Transverse colon (tissue), 4 donors: ENCODE results near the gene SEL1L3. TPM values are rescaled to one million over a fixed set of nuclear protein-coding genes. Genes with fewer than 3 reads are reported as not detected.

ENCODE experiments used
- DNase-seq: peaks from one replicate; pipeline ENCODE4 v3.0.0-alpha.2; 2019
- H3K27ac ChIP-seq, 4 donors: fragments of 200-600 bp; sonication (generic); 2 replicates each; pipeline ENCODE4 v1.5.1; 2016 to 2018; ENCODE audit warnings: inconsistent platforms in 4 of 4
- H3K27me3 ChIP-seq: fragments of 200-600 bp; sonication (generic); 2 replicates; pipeline ENCODE4 v1.5.1; 2017; ENCODE audit warnings: inconsistent platforms
- H3K36me3 ChIP-seq, 4 donors: fragments of 200-600 bp; sonication (generic); 2 replicates each; pipeline ENCODE4 v1.5.1; 2017 to 2019; ENCODE audit warnings: inconsistent platforms in 4 of 4
- H3K4me1 ChIP-seq, 4 donors: fragments of 200-600 bp; sonication (generic); 2 replicates each; pipeline ENCODE4 v1.5.1; 2017 to 2020; ENCODE audit warnings: inconsistent platforms in 4 of 4
- H3K4me3 ChIP-seq, 4 donors: fragments of 200-600 bp; sonication (generic); 1 replicate in 1 of 4; 2 replicates in 3 of 4; pipeline versions ENCODE4 v1.5.1 to v1.6.1; 2017 to 2019; ENCODE audit warnings: inconsistent platforms in 4 of 4
- H3K9me3 ChIP-seq, 2 donors: fragments of 200-600 bp; sonication (generic); 2 replicates each; pipeline ENCODE4 v1.5.1; 2017 to 2019; ENCODE audit warnings: inconsistent platforms in 2 of 2
- CTCF ChIP-seq, 5 experiments: fragments of 200-600 bp in 3 of 5; fragments of 450-650 bp in 2 of 5; sonication (generic) in 3 of 5; IDR thresholded peaks; 1 replicate in 2 of 5; 2 replicates in 3 of 5; pipeline ENCODE4 v1.5.1; 2016 to 2017; ENCODE audit warnings: antibody characterized with exemption in 5 of 5, inconsistent platforms in 3 of 5, mild to moderate bottlenecking in 2 of 5, moderate library complexity in 1 of 5
- EP300 ChIP-seq: sonication (generic); formaldehyde crosslinking; IDR thresholded peaks from one replicate; pipeline ENCODE4 v1.6.1; 2017; ENCODE audit warnings: antibody characterized with exemption, low read depth
- POLR2A ChIP-seq: fragments of 450-650 bp; IDR thresholded peaks from one replicate; pipeline ENCODE4 v1.6.1; 2016; ENCODE audit warnings: antibody characterized with exemption, mild to moderate bottlenecking, moderate library complexity
- POLR2AphosphoS5 ChIP-seq, 3 donors: sonication (generic); formaldehyde crosslinking; IDR thresholded peaks; one replicate each; pipeline ENCODE4 v1.6.1; 2016; ENCODE audit warnings: antibody characterized with exemption in 3 of 3
- WGBS, 2 donors: methylation state at CpG; one replicate each; pipeline ENCODE4 v1.1.5; 2018; ENCODE audit warnings: low coverage in 1 of 2; 5-methylcytosine and 5-hydroxymethylcytosine counted together
- in situ Hi-C, 4 donors: fragments of 200-750 bp; cut with MboI; loops; one replicate each; pipeline versions ENCODE4 v1.15.0 to v1.15.1; 2017; ENCODE audit warnings: low sequenced_read_pairs in 3 of 4, low pct_ligation_motif_present in 1 of 4, low pct_unique_long_range_greater_than_20kb in 1 of 4
- intact Hi-C: fragments of 100-400 bp; cut with DNase I; formaldehyde crosslinking; loops from one replicate; pipeline ENCODE4 v1.15.1; 2023; ENCODE audit warnings: low total_unique reads
- total RNA-seq, 4 donors: library from RNA; depleted of rRNA; stranded (reverse); fragments of >200 nt; gene quantifications; one replicate each; pipeline ENCODE4 v1.1.0, GENCODE V29; 2016

SEL1L3 gene
- total RNA-seq, 4 donors from 2014 or later: 51.3 to 128 (median 98.3) TPM

GRCh38 chr4:25782482-25782881, 80.3 kb downstream of the SEL1L3 start:
- in situ Hi-C loops: loop anchor here in 3 of 4 donors (25.0 kb wide), 1 partner anchor 345 kb away; no protein-coding TSS in a partner anchor
- no peaks in the 10 kb centered on the region for H3K4me1 ChIP-seq
- WGBS, 2 donors: 84% methylated on average over 7 of the region's 7 CpGs; no CpG with 5 or more reads in 1 of the 2 donors
- H3K4me3 ChIP-seq: no peak overlapping the region
- H3K27me3 ChIP-seq: no peaks in the 10 kb centered on the region
- H3K9me3 ChIP-seq: no peaks in the 10 kb centered on the region
- peaks cover 0 to 38% (median 8%) of the 10 kb centered on the region in 4 donors for H3K36me3 ChIP-seq
- H3K27ac ChIP-seq: no peak overlapping the region
- no peak for TF ChIP-seq POLR2AphosphoS5 (IDR thresholded peaks at IDR 0.05)
- intact Hi-C loops: no loop called here
- DNase-seq: no peak

GRCh38 chr4:25779021-25779420, 83.8 kb downstream of the SEL1L3 start:
- H3K4me1 ChIP-seq: no peaks in the 10 kb centered on the region
- intact Hi-C loops: no loop called here
- H3K36me3 ChIP-seq: peaks cover 0 to 38% (median 12%) of the 10 kb centered on the region in 4 donors
- no peak overlapping the region for H3K4me3 ChIP-seq
- DNase-seq: no peak
- 92 to 93% methylated on average over 3 to 4 of the region's 4 CpGs for WGBS, 2 donors
- no peaks in the 10 kb centered on the region for H3K27me3 ChIP-seq
- TF ChIP-seq POLR2A (no peak), CTCF (IDR thresholded peaks at IDR 0.05) (no peak)
- in situ Hi-C loops: loop anchor here in 3 of 4 donors (25.0 kb wide), 1 partner anchor 342 kb away; no protein-coding TSS in a partner anchor
- H3K9me3 ChIP-seq: no peaks in the 10 kb centered on the region
- no peak overlapping the region for H3K27ac ChIP-seq

- Histone ChIP-seq H3K4me3 (no peak overlapping the region), H3K36me3 (peaks cover 0 to 28% (median 12%) of the 10 kb centered on the region in 4 donors)
These were observed 86.0 kb downstream of the SEL1L3 start for GRCh38 chr4:25776795-25777194.

GRCh38 chr4:25775166-25775565, 87.6 kb downstream of the SEL1L3 start:
- H3K4me1 ChIP-seq: no peaks in the 10 kb centered on the region
- peaks cover 0 to 19% (median 9%) of the 10 kb centered on the region in 4 donors for H3K36me3 ChIP-seq
- intact Hi-C loops: no loop called here
- no peak overlapping the region for H3K4me3 ChIP-seq
- in situ Hi-C loops: loop anchor here in 3 of 4 donors (25.0 kb wide), 1 partner anchor 338 kb away; no protein-coding TSS in a partner anchor
- H3K27me3 ChIP-seq: no peaks in the 10 kb centered on the region
- no peaks in the 10 kb centered on the region for H3K9me3 ChIP-seq
- no peak overlapping the region for H3K27ac ChIP-seq
- no peak for DNase-seq
- 92 to 94% methylated on average over 2 of the region's 2 CpGs for WGBS, 2 donors
- TF ChIP-seq CTCF (IDR thresholded peaks at IDR 0.05): no peak
- no peak for TF ChIP-seq EP300
- TF ChIP-seq POLR2A: no peak
- no peak for TF ChIP-seq POLR2AphosphoS5 (IDR thresholded peaks at IDR 0.05)

More at GRCh38 chr4:25776795-25777194, 86.0 kb downstream of the SEL1L3 start:
- in situ Hi-C loops: loop anchor here in 3 of 4 donors (25.0 kb wide), 1 partner anchor 339 kb away; no protein-coding TSS in a partner anchor
- no peak for DNase-seq
- H3K27me3 ChIP-seq: no peaks in the 10 kb centered on the region
- no peaks in the 10 kb centered on the region for H3K9me3 ChIP-seq
- TF ChIP-seq EP300 (no peak), POLR2A (no peak), CTCF (IDR thresholded peaks at IDR 0.05) (no peak), POLR2AphosphoS5 (IDR thresholded peaks at IDR 0.05) (no peak)
- intact Hi-C loops: no loop called here
- no peak overlapping the region for H3K27ac ChIP-seq
- no peaks in the 10 kb centered on the region for H3K4me1 ChIP-seq

- intact Hi-C loops: no loop called here
- no peaks in the 10 kb centered on the region for H3K4me1 ChIP-seq
These were observed 89.4 kb downstream of the SEL1L3 start for GRCh38 chr4:25773358-25773757.

More at GRCh38 chr4:25773358-25773757, 89.4 kb downstream of the SEL1L3 start:
- Histone ChIP-seq H3K36me3 (peaks cover 0 to 17% (median 4%) of the 10 kb centered on the region in 4 donors), H3K4me3 (no peak overlapping the region), H3K27ac (no peak overlapping the region), H3K9me3 (no peaks in the 10 kb centered on the region), H3K27me3 (no peaks in the 10 kb centered on the region)
- TF ChIP-seq POLR2A: no peak
- WGBS, 2 donors: 95 to 96% methylated on average over 4 of the region's 4 CpGs
- in situ Hi-C loops: loop anchor here in 1 of 4 donors (25.0 kb wide), 1 partner anchor 336 kb away; no protein-coding TSS in a partner anchor
- DNase-seq: no peak
